Ovary (tissue), 3 donors: Measurements from ENCODE around the gene FARP2.

Experiments
- CTCF ChIP-seq, 3 donors: fragments of 450-650 bp in 2 of 3; fragments of 200-600 bp in 1 of 3; IDR thresholded peaks; one replicate each; pipeline versions ENCODE4 v1.5.1 to v1.8.0; 2016 to 2022; ENCODE audit warnings: antibody characterized with exemption in 3 of 3, mild to moderate bottlenecking in 1 of 3
- EP300 ChIP-seq: sonication (generic); formaldehyde crosslinking; IDR thresholded peaks from one replicate; pipeline ENCODE4 v1.6.1; 2017; ENCODE audit warnings: antibody characterized with exemption
- POLR2A ChIP-seq: fragments of 450-650 bp; IDR thresholded peaks from one replicate; pipeline ENCODE4 v1.6.1; 2017; ENCODE audit warnings: antibody characterized with exemption, mild to moderate bottlenecking, moderate library complexity
- donor health status: DM: no; HTN: no; CAD: no.

GRCh38 chr2:241530571-241530970 is 174.5 kb downstream of the FARP2 start:
- TF ChIP-seq CTCF (IDR thresholded peaks at IDR 0.05) (no peak), POLR2A (no peak), EP300 (no peak)
